ENCODE data around the gene MUC2. TPM values are rescaled to one million over a fixed set of nuclear protein-coding genes. Genes with fewer than 3 reads are reported as not detected.

MUC2 gene
- total RNA-seq, 1 experiment from 2014 or later: not detected

DNA sequence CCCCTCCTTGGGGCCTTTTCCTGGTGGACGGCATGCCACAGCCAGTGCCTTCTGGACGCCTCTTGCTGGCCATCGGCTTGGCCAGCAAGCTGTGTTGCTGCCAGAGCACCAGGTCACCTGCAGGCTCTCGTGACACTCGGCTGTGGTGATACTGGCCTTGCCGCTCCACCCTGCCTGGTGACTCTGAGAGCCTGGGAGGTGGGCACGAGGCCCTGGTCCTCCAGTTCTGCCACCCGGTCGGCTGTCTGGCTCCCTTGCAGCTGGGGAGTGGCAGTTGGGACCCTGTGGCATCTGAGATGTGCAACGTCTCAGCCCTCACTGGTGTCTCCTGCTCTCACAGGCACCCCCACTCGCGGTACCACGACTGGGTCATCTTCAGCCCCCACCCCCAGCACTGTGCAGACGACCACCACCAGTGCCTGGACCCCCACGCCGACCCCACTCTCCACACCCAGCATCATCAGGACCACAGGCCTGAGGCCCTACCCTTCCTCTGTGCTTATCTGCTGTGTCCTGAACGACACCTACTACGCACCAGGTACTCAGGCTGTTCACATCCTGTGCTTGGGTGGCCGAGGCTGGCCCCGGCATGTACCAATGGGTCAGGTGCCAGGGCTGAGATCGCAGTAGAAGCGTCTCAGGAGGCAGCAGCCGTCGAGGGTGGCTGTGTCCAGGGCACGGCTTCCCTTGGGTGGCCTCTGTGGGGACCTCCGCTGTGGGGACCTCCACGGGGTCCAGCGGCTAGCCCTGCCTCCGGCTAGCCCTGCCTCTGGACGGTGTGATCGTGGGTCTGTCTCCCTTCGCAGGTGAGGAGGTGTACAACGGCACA lies 26.0 kb downstream of the MUC2 start:
- DNase-seq (ENCODE audit: low spot score): no peak
- in situ Hi-C loops (cut with HindIII; ENCODE audit: low sequenced_read_pairs): no loop called here

DNA sequence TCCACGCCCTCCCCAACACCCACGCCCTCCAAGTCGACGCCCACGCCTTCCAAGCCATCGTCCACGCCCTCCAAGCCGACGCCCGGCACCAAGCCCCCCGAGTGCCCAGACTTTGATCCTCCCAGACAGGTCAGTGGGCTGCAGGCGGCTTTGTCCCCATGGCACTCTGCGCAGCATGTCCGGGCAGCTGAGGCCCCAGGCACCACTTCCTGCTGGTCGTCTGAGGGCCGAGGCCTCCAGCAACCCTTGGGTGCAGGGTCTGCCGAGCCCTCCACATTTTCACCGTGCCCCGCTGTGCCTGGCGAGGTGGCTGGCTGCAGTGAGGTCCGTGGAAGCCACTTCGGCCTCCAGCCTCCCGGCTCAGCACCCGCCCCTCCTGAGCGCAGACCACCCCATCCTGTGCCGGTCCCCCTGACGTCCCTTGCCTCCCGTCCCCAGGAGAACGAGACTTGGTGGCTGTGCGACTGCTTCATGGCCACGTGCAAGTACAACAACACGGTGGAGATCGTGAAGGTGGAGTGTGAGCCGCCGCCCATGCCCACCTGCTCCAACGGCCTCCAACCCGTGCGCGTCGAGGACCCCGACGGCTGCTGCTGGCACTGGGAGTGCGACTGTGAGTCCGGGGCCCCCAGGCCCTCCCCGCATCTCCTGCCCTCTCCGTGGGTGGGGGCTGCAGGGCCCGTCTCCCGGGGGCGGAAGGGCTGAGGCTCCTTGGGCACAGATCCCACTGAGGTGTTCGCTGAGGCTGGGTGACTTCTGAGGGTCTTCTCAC lies 26.8 kb downstream of the MUC2 start:
- DNase-seq (ENCODE audit: low spot score): no peak
- in situ Hi-C loops (cut with HindIII; ENCODE audit: low sequenced_read_pairs): no loop called here

DNA sequence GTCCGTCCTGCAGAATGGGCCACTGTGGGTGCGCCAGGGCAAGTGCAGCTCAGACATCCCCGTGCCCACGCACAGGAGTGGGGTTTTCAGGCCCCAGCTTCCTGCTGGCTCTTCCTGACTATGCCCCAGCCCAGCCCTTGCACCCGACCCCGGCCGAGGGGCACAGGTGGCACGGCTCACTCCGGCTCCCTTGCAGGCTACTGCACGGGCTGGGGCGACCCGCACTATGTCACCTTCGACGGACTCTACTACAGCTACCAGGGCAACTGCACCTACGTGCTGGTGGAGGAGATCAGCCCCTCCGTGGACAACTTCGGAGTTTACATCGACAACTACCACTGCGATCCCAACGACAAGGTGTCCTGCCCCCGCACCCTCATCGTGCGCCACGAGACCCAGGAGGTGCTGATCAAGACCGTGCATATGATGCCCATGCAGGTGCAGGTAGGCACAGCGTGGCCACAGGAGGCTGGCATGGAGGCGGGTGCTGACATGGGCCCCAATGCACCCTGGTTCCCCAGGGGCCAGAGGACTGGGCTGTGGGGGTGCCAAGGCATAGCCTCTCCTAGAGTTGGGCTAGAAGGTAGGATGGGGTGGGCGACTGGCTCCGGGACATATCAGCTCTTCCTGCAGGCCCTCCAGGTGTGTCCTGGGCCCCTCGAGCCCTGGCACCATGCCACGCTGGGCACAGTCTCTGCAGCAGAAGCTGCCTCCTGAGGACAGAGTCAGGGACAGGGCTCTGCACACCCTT lies 27.7 kb downstream of the MUC2 start:
- DNase-seq (ENCODE audit: low spot score): no peak
- in situ Hi-C loops (cut with HindIII; ENCODE audit: low sequenced_read_pairs): no loop called here

DNA sequence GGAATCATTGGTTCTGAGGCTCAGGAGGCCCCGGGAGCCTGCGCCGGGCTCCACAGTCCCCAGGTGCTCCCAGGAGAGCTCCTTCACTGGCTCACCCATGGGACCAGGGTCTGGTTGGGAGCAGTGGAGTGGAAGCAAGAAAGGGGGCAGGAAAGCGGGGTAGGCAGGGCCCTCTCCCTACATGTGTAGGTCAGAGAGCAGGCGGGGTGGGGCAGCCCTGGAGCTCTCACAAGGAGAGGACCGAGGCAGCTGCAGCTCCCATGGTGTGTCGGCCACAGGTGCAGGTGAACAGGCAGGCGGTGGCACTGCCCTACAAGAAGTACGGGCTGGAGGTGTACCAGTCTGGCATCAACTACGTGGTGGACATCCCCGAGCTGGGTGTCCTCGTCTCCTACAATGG lies 28.3 kb downstream of the MUC2 start:
- in situ Hi-C loops (cut with HindIII; ENCODE audit: low sequenced_read_pairs): no loop called here

DNA sequence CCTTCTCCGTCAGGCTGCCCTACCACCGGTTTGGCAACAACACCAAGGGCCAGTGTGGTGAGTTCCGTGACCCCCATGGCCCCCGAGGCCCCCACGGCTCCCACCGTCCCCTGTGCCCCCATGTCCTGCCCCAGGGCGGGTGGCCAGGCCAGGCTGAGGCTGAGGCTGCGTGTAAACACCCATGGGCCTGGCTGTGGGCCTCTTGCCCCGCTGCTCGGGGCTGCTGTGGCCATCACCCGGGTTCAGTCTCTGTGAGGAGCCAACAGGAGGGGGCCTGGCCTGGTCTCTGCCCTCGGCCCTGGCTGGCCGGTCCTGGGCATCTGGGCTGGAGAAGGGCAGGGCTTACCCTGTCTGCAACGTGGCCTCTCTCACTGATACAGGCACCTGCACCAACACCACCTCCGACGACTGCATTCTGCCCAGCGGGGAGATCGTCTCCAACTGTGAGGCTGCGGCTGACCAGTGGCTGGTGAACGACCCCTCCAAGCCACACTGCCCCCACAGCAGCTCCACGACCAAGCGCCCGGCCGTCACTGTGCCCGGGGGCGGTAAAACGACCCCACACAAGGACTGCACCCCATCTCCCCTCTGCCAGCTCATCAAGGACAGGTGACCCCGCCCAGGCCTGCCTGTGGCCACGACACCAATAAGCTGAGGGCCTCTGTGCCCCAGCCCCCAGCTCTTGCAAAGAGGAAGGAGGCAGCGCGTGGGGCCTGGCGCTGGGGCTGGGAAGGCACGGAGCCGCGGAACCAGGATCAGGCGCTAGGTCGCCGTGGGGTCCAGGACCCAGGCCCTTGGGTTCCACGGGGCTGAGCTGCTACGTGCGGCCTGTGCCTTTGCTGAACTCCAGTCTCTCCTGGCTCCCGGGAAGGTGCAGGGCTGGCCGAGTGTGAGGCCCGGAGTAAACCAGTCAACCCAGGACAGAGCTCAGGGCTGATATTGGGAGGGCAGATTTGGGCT lies 29.0 kb downstream of the MUC2 start:
- in situ Hi-C loops (cut with HindIII; ENCODE audit: low sequenced_read_pairs): no loop called here
- no peak for DNase-seq (ENCODE audit: low spot score)

More for the DNA sequence above, 28.3 kb downstream of the MUC2 start:
- DNase-seq (ENCODE audit: low spot score): no peak

DNA sequence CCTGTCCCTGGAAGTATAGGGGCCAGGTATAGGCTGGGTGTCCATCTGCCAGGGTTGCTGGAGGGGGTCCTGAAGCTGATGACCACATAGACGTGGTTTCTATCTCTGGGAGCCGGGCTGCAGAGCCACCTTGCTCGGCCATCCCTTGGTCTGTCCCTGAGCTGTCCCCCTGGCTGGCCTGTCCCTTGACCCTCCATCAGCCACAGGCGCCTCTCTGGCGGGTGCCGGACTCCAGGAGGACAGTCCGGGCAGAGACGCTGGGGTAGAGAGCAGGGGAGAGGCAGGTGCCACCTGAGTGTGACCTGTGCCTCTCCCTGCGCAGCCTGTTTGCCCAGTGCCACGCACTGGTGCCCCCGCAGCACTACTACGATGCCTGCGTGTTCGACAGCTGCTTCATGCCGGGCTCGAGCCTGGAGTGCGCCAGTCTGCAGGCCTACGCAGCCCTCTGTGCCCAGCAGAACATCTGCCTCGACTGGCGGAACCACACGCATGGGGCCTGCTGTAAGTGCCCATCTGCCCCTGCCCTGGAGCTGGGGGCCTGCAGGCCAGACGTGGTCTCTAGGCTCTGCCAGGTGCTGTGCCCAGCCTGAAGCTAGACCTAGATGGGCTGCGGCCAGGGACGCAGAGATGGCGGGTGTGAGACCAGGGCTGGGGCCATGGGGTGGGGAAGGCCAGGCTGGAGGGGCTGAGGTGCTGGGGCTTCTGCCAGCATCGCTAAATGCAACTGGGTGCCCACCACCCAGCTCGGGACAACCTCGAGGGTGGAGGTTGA lies 29.9 kb downstream of the MUC2 start:
- no peak for DNase-seq (ENCODE audit: low spot score)
- in situ Hi-C loops (cut with HindIII; ENCODE audit: low sequenced_read_pairs): no loop called here

DNA sequence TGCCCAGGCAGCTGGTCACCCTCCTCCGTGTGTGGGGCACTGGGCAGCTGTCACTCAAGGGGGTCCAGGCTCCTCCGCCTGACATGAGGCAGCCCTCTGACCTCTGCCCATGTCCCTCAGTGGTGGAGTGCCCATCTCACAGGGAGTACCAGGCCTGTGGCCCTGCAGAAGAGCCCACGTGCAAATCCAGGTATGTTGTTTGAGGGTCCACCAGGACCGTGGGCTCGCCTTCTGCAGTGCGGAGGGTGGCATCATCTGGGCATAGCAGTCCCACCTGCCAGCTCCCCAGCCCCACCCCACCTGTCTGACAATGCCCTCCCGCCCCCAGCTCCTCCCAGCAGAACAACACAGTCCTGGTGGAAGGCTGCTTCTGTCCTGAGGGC lies 30.5 kb downstream of the MUC2 start:
- no peak for DNase-seq (ENCODE audit: low spot score)
- in situ Hi-C loops (cut with HindIII; ENCODE audit: low sequenced_read_pairs): no loop called here

DNA sequence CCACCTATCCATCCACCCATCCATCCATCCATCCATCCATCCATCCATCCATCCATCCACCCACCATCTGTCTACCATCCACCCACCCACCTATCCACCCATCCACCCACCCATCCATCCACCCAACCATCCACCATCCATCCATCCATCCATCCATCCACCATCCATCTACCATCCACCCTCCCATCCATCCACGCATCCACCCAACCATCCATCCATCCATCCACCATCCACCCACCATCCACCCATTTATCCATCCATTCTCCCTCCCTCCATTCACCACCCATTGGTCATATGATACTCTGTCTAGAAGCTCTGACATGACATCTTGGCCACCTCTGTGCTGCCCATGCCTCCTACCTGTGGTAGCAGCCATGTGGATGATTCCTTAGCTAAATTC lies 31.7 kb downstream of the MUC2 start:
- DNase-seq (ENCODE audit: low spot score): no peak
- in situ Hi-C loops (cut with HindIII; ENCODE audit: low sequenced_read_pairs): no loop called here

DNA sequence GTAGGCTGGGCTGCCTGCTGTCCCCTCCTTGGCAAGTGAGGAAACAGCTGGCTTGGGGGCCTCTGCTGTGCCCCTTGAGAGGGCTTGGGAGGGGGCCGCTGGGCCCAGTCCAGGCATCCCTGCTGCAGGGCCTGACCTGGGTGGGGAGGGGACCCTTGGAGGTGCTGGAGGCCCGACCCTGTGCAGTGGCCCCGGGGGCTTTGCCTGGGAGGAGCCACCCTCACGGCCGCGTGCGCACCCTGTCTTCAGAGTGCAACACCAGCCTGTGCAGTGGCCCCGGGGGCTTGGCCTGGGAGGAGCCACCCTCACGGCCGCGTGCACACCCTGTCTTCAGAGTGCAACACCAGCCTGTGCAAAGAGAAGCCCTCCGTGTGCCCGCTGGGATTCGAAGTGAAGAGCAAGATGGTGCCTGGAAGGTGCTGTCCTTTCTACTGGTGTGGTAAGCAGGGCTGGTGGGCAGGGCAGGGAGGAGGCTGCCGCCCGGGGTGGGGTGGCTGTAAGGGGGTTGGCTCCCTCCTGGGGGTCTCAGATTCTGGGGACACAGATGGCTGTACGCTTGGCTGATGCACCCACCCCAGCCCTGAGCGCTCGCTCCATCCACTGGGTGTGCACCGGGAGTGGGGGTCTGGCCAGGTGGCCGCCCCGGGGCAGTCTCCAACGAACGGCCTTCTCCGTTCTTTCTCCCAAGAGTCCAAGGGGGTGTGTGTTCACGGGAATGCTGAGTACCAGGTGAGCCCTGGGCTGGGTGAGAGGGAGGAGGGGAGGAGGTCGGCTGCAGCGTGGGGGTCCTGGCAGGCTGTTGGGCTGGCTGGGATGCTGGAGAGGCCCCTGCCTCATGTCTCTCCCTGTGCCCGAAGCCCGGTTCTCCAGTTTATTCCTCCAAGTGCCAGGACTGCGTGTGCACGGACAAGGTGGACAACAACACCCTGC lies 32.9 kb downstream of the MUC2 start:
- no peak for DNase-seq (ENCODE audit: low spot score)
- in situ Hi-C loops (cut with HindIII; ENCODE audit: low sequenced_read_pairs): no loop called here

DNA sequence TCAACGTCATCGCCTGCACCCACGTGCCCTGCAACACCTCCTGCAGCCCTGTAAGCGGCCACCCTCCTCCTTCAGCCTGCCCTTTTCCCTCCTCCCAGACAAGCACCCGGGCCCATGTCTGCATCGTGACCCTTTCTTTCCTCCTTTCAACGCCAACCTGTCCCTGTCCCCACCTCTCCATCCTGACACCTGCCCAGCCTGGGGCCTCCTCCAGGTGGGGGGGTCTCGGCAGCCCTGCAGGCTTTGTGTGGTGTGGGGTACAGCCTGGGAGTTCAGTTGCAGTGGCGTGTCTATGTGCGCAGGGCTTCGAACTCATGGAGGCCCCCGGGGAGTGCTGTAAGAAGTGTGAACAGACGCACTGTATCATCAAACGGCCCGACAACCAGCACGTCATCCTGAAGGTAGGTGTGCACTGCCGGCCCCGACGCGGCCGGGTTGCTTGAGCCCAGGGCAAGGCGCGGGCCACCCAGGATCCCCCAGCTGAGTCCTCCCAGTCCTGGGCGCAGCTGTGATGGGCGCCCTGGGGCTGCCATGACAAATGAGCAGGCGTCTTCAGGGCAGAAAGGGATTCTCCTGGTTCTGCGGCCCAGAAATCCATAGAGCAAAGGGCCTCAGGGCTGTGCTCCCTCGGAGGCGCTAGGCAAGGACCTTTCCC lies 33.7 kb downstream of the MUC2 start:
- DNase-seq (ENCODE audit: low spot score): no peak
- in situ Hi-C loops (cut with HindIII; ENCODE audit: low sequenced_read_pairs): no loop called here

DNA sequence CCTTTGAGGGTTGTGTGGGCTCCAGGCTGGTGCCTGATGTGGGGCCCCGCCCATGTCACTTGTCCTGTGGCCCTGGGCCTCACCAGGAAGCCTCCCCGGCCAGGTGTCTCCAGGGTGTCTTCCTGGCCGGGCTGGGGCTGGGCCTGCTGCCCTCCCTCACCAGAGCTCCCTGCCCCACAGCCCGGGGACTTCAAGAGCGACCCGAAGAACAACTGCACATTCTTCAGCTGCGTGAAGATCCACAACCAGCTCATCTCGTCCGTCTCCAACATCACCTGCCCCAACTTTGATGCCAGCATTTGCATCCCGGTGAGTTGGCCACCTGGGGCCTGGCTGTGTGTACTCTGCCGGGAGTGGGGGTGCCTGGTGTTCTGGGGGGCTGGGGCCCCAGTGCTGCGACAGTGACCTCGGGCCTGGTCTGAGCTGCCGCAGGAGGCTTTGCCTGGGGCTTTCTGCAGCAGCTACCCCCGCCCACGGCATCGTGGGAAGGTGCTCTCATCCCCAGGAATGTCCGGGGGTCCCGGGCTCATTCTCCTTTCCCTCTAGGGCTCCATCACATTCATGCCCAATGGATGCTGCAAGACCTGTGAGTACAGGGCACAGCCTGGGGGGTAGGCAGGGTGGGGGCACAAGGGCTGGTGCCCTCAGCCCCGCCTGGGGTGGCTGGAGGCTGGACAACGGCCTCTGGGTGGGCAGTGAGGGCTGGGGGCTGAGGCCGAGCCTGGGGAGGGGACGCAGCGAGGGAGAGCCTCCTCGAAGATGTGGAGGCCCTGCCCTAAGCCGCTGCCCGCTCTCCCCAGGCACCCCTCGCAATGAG lies 34.6 kb downstream of the MUC2 start:
- DNase-seq (ENCODE audit: low spot score): no peak
- in situ Hi-C loops (cut with HindIII; ENCODE audit: low sequenced_read_pairs): no loop called here

DNA sequence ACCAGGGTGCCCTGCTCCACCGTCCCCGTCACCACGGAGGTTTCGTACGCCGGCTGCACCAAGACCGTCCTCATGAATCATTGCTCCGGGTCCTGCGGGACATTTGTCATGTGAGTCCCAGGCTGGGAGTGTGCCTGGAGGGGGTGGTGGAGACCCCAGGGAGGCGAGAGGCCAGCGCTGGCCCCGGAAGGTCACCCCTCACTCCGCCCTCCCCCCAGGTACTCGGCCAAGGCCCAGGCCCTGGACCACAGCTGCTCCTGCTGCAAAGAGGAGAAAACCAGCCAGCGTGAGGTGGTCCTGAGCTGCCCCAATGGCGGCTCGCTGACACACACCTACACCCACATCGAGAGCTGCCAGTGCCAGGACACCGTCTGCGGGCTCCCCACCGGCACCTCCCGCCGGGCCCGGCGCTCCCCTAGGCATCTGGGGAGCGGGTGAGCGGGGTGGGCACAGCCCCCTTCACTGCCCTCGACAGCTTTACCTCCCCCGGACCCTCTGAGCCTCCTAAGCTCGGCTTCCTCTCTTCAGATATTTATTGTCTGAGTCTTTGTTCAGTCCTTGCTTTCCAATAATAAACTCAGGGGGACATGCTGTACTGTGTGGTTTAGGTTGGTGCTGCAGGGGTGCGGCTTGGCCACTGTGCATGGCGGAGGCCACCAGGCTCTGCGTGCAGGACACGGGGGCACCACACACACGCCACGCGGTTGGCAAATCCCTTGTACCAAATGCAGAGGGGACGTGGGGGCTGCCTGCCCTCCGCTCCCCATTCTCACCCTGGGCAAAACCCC lies 35.4 kb downstream of the MUC2 start:
- in situ Hi-C loops (cut with HindIII; ENCODE audit: low sequenced_read_pairs): no loop called here

DNA sequence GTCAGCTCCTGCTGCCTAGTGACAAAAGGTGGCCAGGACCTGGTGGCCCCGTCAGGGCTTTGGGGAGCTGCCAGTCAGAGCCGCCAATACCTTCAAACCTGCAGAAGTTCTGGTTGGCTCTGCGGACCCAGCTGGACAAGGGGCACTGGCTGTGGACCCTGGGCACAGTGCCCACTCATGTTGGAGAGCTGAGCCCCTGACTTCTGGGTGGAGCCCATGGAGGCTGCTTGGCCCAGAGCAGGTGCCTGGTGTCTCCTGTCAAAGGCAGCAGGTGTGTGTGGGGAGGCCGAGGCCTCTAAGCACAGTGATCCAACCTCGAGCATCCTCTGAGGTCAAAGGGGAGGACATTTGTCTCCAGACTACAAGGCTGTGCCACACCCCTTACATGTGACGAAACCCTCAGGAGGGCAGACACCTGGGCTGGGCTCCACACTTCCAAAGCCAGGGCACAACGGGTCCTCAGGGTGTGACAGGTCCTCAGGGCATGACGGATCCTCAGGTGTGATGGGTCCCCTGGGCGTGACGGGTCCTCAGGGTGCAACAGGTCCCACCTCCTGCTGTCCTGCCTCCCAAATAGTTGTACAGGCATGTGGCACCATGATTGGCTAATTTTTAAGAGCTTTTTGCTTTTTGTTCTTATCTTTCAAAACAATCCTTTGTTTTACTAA lies 37.0 kb downstream of the MUC2 start:
- no peak for DNase-seq (ENCODE audit: low spot score)
- in situ Hi-C loops (cut with HindIII; ENCODE audit: low sequenced_read_pairs): no loop called here

More for the DNA sequence above, 35.4 kb downstream of the MUC2 start:
- DNase-seq (ENCODE audit: low spot score): no peak

DNA sequence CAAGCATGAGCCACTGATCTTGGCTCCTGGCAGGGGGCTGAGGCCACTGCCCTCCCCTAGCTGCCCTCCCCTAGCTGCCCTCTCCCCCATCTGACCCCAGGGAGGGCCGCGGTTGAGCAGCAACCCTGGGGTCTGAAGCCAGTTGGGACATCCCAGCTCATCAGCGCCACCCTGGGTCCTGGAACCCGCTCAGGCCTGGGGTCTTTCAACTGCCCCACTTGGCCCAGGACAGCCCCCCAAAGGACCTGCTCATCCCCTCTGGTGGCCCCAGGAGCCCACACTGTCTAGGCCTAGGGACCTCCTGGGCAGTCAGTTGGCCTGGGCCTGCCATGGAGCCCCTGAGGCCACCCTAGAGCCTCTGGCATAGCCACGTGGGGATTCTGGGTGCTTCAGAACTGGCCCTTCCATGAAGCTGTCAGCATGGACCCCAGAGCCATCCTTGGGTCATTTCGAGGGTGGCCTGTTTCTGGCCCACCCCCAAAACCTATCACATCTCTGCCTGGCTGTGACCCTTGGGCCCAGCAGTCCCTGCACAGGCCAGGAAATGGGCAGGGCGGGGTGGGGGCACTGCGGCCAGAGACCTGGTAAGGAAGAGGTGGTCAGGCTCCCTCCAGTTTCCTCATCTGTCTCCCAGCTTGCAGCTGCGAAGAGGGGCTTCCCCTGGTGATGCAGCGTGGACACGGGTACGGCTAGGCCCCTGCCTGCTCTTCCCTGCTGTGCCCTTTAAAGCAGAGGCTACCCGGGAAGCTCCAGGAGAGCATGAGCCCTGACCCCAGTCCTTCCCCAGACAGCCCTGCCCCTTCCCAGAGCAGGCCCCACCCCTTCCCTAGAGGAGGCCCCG lies 37.9 kb downstream of the MUC2 start:
- DNase-seq (ENCODE audit: low spot score): no peak
- in situ Hi-C loops (cut with HindIII; ENCODE audit: low sequenced_read_pairs): no loop called here

All from G401 (cell line).